Dendritic cell treated with granulocyte-macrophage colony-stimulating factor and Interleukin-4, amounts not matched to agents 40 ng/mL and 50 ng/mL, for 4 days (primary cell): ENCODE data around the gene NEURL4.
"Not testable (repeated sequence)": the region's sequence is repeated elsewhere in the genome, so short reads cannot be mapped to it uniquely, and the experiment has no call there.

Source experiments
- H3K27ac Mint-ChIP-seq: one replicate; pipeline ENCODE4 v1.8.0; 2022; ENCODE audit warnings: mild to moderate bottlenecking, mixed read lengths
- H3K27me3 Mint-ChIP-seq: one replicate; pipeline ENCODE4 v1.8.0; 2022; ENCODE audit warnings: mild to moderate bottlenecking, mixed read lengths
- H3K36me3 Mint-ChIP-seq: one replicate; pipeline ENCODE4 v1.8.0; 2022; ENCODE audit warnings: low read depth, mixed read lengths
- H3K4me1 Mint-ChIP-seq: one replicate; pipeline ENCODE4 v1.8.0; 2022; ENCODE audit warnings: low read depth, mixed read lengths
- H3K4me3 Mint-ChIP-seq: one replicate; pipeline ENCODE4 v1.8.0; 2022; ENCODE audit warnings: mild to moderate bottlenecking, moderate library complexity, mixed read lengths
- H3K9me3 Mint-ChIP-seq: one replicate; pipeline ENCODE4 v1.8.0; 2022; ENCODE audit warnings: mixed read lengths
- intact Hi-C: fragments of 100-400 bp; cut with micrococcal nuclease; formaldehyde crosslinking; loops from one replicate; pipeline ENCODE4 v1.15.0; 2022

Gene NEURL4

GRCh38 chr17:7328840-7329373 is at the start of gene NEURL4:
NEURL4 (minus strand) TSS chr17:7329335; CDS start chr17:7329312, 23 bp downstream.
- H3K4me1 Mint-ChIP-seq = peaks cover 59% of the 10 kb centered on the region
- no peaks in the 10 kb centered on the region for H3K9me3 Mint-ChIP-seq
- H3K36me3 Mint-ChIP-seq = peaks cover 48% of the 10 kb centered on the region
- H3K4me3 Mint-ChIP-seq = peak within 1 kb of the TSS; percentile 99
- no peaks in the 10 kb centered on the region for H3K27me3 Mint-ChIP-seq
- peak within 1 kb of the TSS; percentile 98 for H3K27ac Mint-ChIP-seq
- intact Hi-C loops = loop anchor here (1.0 kb wide), 1 partner anchor 21 kb away; no protein-coding TSS in a partner anchor

GRCh38 chr17:7374353-7374752 is 45.2 kb upstream of the NEURL4 start:
- Mint-ChIP-seq H3K9me3 (peaks cover 7% of the 10 kb centered on the region), H3K27me3 (peaks cover 33% of the 10 kb centered on the region), H3K4me3 (no peak overlapping the region), H3K27ac (no peak overlapping the region), H3K36me3 (no peaks in the 10 kb centered on the region), H3K4me1 (no peaks in the 10 kb centered on the region)
- intact Hi-C loops = no loop called here

- Mint-ChIP-seq H3K27ac (no peak overlapping the region), H3K9me3 (no peaks in the 10 kb centered on the region), H3K4me3 (no peak overlapping the region), H3K36me3 (no peaks in the 10 kb centered on the region), H3K27me3 (peaks cover 19% of the 10 kb centered on the region), H3K4me1 (no peaks in the 10 kb centered on the region)
- intact Hi-C loops = no loop called here
These were observed 41.7 kb upstream of the NEURL4 start for GRCh38 chr17:7370853-7371252.

- intact Hi-C loops = no loop called here
- no peaks in the 10 kb centered on the region for H3K4me1 Mint-ChIP-seq
- H3K36me3 Mint-ChIP-seq = no peaks in the 10 kb centered on the region
- no peak overlapping the region for H3K4me3 Mint-ChIP-seq
- H3K27ac Mint-ChIP-seq = no peak overlapping the region
- peaks cover 19% of the 10 kb centered on the region for H3K27me3 Mint-ChIP-seq
- no peaks in the 10 kb centered on the region for H3K9me3 Mint-ChIP-seq
These were observed 40.7 kb upstream of the NEURL4 start for GRCh38 chr17:7369825-7370224.

GRCh38 chr17:7368599-7368994 is 39.5 kb upstream of the NEURL4 start:
- H3K4me1 Mint-ChIP-seq, H3K27ac Mint-ChIP-seq, H3K36me3 Mint-ChIP-seq, H3K9me3 Mint-ChIP-seq, intact Hi-C loops, H3K4me3 Mint-ChIP-seq: not testable (repeated sequence)
- peaks cover 19% of the 10 kb centered on the region for H3K27me3 Mint-ChIP-seq

- H3K4me1 Mint-ChIP-seq = no peaks in the 10 kb centered on the region
- H3K4me3 Mint-ChIP-seq = no peak overlapping the region
- no peaks in the 10 kb centered on the region for H3K9me3 Mint-ChIP-seq
- intact Hi-C loops = no loop called here
- H3K27me3 Mint-ChIP-seq = peaks cover 19% of the 10 kb centered on the region
- H3K27ac Mint-ChIP-seq = no peak overlapping the region
- H3K36me3 Mint-ChIP-seq = no peaks in the 10 kb centered on the region
These were observed 38.9 kb upstream of the NEURL4 start for GRCh38 chr17:7367918-7368598.

- H3K27me3 Mint-ChIP-seq = peaks cover 15% of the 10 kb centered on the region
- intact Hi-C loops = no loop called here
These were observed 37.9 kb upstream of the NEURL4 start for GRCh38 chr17:7367083-7367482.

GRCh38 chr17:7365963-7366362 is 36.8 kb upstream of the NEURL4 start:
- H3K36me3 Mint-ChIP-seq, H3K4me3 Mint-ChIP-seq, intact Hi-C loops, H3K9me3 Mint-ChIP-seq, H3K4me1 Mint-ChIP-seq, H3K27ac Mint-ChIP-seq: not testable (repeated sequence)
- H3K27me3 Mint-ChIP-seq = peaks cover 13% of the 10 kb centered on the region

More at GRCh38 chr17:7367083-7367482, 37.9 kb upstream of the NEURL4 start:
- H3K4me1 Mint-ChIP-seq = no peaks in the 10 kb centered on the region
- no peaks in the 10 kb centered on the region for H3K36me3 Mint-ChIP-seq
- H3K4me3 Mint-ChIP-seq = no peak overlapping the region
- H3K27ac Mint-ChIP-seq = no peak overlapping the region
- H3K9me3 Mint-ChIP-seq = no peaks in the 10 kb centered on the region

- Mint-ChIP-seq H3K4me3 (no peak overlapping the region), H3K4me1 (no peaks in the 10 kb centered on the region), H3K27me3 (peaks cover 2% of the 10 kb centered on the region), H3K36me3 (no peaks in the 10 kb centered on the region), H3K27ac (no peak overlapping the region), H3K9me3 (no peaks in the 10 kb centered on the region)
- intact Hi-C loops = no loop called here
These were observed 34.2 kb upstream of the NEURL4 start for GRCh38 chr17:7363311-7363710.

- intact Hi-C loops = no loop called here
- Mint-ChIP-seq H3K4me3 (no peak overlapping the region), H3K9me3 (no peaks in the 10 kb centered on the region), H3K27ac (no peak overlapping the region), H3K36me3 (no peaks in the 10 kb centered on the region), H3K27me3 (peaks cover 4% of the 10 kb centered on the region), H3K4me1 (no peaks in the 10 kb centered on the region)
These were observed 32.8 kb upstream of the NEURL4 start for GRCh38 chr17:7361906-7362305.

- intact Hi-C loops = loop anchor here (10.0 kb wide), 2 partner anchors 47 to 127 kb away; partner anchors contain the start of genes NLGN2, POLR2A, SLC35G6 and TMEM256
- Mint-ChIP-seq H3K36me3 (peaks cover 6% of the 10 kb centered on the region), H3K4me1 (peaks cover 36% of the 10 kb centered on the region), H3K4me3 (no peak overlapping the region), H3K27ac (no peak overlapping the region), H3K9me3 (no peaks in the 10 kb centered on the region), H3K27me3 (peaks cover 12% of the 10 kb centered on the region)
These were observed 28.2 kb upstream of the NEURL4 start for GRCh38 chr17:7357381-7357780.

GRCh38 chr17:7356756-7357155 is 27.6 kb upstream of the NEURL4 start:
- Mint-ChIP-seq H3K27me3 (peaks cover 12% of the 10 kb centered on the region), H3K4me1 (peaks cover 40% of the 10 kb centered on the region), H3K36me3 (peaks cover 10% of the 10 kb centered on the region), H3K9me3 (no peaks in the 10 kb centered on the region), H3K4me3 (no peak overlapping the region), H3K27ac (no peak overlapping the region)
- intact Hi-C loops = loop anchor here (10.0 kb wide), 2 partner anchors 48 to 128 kb away; partner anchors contain the start of genes NLGN2, POLR2A, SLC35G6 and TMEM256

- no peak overlapping the region for H3K27ac Mint-ChIP-seq
- H3K27me3 Mint-ChIP-seq = peaks cover 12% of the 10 kb centered on the region
- peaks cover 44% of the 10 kb centered on the region for H3K4me1 Mint-ChIP-seq
- peaks cover 15% of the 10 kb centered on the region for H3K36me3 Mint-ChIP-seq
- no peaks in the 10 kb centered on the region for H3K9me3 Mint-ChIP-seq
- no peak overlapping the region for H3K4me3 Mint-ChIP-seq
- intact Hi-C loops = loop anchor here (10.0 kb wide), 2 partner anchors 49 to 129 kb away; partner anchors contain the start of genes NLGN2, POLR2A, SLC35G6 and TMEM256
These were observed 27.0 kb upstream of the NEURL4 start for GRCh38 chr17:7356072-7356549.

- intact Hi-C loops = loop anchor here (1.0 to 10.0 kb wide), 3 partner anchors 49 to 206 kb away; partner anchors contain the start of genes NLGN2, POLR2A, SENP3 and SLC35G6
- Mint-ChIP-seq H3K36me3 (peaks cover 18% of the 10 kb centered on the region), H3K27me3 (peaks cover 12% of the 10 kb centered on the region), H3K4me1 (peaks cover 49% of the 10 kb centered on the region), H3K4me3 (no peak overlapping the region), H3K27ac (no peak overlapping the region), H3K9me3 (no peaks in the 10 kb centered on the region)
These were observed 26.4 kb upstream of the NEURL4 start for GRCh38 chr17:7355573-7355972.
